ENCODE results near the gene ZNF28.
"Not testable (repeated sequence)": the region's sequence is repeated elsewhere in the genome, so short reads cannot be mapped to it uniquely, and the experiment has no call there.

ZNF28 gene

GRCh38 chr19:52756447-52756846 lies 65.0 kb downstream of the ZNF28 start:
- DNase-seq: not testable (repeated sequence)

GRCh38 chr19:52749780-52750179 lies 71.7 kb downstream of the ZNF28 start:
- DNase-seq: no peak

GRCh38 chr19:52748336-52748950 lies 73.0 kb downstream of the ZNF28 start:
- DNase-seq: peak; percentile 9

Data from NCI-H2029 (cell line).